ENCODE results near the gene ORC5.

The ORC5 gene

DNA sequence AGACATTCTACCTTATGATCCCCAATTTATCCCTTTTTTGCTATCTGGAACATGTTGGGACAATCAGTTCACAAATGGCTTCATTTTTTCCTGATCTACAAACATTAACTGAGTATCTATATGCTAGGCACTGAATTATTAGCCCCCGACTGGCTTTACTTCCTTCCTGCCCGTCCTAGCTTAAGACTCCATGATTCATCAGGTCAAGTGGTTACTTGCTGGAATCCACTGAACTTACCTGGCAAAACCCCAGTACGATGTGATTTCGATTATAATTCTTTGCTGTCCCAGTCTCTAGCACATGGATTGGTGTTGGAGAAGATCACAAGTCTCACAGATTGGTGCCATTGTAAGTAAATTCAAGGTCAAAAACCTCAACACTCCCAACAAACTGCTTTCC, 77.1 kb downstream of the ORC5 start:
- no peak for DNase-seq (ENCODE audit: extremely low read depth in 1 of 2, low read depth in 1 of 2)

DNA sequence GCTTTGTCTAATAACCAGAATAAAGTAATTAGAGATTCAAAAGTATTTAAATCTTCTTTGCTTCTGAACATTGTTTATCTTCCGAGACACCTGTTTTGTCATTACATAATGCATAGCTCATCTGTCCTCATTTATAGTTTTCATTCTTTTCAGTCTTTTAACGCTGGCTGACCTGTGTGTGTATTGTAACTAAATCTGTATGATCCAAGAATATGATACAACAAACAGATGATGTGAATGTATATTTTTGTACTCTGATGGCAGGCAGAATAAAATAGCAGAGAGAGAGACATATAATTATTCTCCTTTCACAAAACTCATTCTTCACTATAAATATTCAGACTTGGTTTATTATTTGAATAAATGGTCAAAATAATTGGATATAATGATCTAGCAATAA, 80.6 kb downstream of the ORC5 start:
- no peak for DNase-seq (ENCODE audit: extremely low read depth in 1 of 2, low read depth in 1 of 2)

DNA sequence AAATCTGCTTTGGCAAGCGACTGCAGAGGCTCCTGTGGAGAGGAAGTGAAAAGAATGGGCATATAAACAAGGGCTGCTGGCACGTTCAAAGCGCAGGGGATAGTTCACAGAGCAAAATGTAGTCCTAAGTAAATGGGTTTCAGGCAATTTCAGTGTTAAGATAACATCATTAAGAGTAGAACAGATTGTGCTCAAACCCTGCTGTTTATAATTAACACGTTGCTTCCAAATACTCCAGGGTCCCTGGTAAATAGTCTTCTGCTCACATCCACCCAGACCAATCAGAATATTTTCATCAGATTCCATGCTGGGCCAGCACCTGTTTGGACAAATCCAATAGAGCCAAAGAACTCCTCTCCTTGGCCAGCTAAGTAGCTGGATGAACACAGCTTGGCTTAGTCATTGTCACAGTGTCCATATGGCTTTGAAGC, 81.4 kb downstream of the ORC5 start:
- no peak for DNase-seq (ENCODE audit: extremely low read depth in 1 of 2, low read depth in 1 of 2)

DNA sequence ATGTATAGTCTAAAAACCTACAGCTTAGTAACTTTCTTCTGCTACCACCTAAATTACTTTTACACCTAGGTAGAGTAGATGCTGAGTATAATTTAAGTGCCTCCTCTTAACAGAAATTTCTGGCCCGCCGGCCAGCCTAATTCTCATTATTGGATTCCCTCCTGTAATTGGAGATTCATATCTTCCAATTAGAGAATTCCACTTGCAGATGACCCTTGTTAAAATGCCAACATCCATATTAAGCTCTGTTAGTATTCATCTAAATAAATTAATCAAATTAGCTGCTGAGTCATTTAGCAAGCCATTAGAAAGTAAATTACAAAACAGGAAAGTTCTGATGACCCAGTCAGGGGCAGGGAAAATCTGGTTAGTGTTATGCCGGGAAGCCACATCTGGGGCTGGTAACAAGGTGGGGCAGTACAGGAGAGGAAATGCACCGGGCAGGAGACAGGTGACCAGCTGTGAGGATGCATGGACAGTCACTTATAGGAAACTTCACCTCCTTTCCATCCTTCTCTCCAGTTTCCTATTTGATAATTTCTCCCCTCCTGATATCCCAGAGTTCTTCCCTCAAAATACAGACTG, 82.8 kb downstream of the ORC5 start:
- DNase-seq (ENCODE audit: extremely low read depth in 1 of 2, low read depth in 1 of 2) = no peak

DNA sequence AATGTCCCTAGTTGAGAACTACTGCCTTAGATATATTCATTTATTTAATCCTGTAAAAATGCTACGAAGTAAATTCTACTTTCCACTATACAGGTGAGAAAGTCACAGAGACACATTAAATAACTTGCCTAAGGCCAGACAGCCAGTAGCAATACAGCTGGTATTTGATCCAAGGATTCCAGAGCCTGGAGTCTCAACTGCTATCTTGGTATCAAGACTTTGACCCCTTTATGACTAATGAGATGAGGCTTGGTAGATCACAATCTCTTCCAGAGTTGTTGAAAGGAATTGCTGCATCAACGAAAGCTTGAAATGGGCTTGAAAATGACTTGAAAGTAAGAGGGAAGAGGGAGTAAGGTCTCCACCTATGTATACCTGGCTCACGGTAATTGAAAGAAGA, 83.3 kb downstream of the ORC5 start:
- no peak for DNase-seq (ENCODE audit: extremely low read depth in 1 of 2, low read depth in 1 of 2)

DNA sequence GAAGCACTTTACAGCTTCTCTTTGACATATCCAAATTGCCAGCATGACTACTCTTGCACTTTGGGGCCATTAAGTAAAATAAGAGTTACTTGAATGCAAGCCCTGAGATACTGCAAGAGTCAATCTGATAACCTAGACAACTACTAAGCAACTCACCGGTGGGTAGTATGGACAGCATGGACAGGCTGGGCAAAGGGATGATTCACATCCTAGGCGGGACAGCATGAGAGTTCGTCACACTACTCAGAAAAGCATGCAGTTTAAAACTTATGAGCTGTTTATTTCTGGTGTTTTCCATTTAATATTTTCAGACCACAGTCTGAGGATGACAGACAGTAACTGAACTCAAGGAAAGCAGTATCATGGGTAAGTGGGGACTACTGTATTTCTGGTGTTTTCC, 84.0 kb downstream of the ORC5 start:
- no peak for DNase-seq (ENCODE audit: extremely low read depth in 1 of 2, low read depth in 1 of 2)

DNA sequence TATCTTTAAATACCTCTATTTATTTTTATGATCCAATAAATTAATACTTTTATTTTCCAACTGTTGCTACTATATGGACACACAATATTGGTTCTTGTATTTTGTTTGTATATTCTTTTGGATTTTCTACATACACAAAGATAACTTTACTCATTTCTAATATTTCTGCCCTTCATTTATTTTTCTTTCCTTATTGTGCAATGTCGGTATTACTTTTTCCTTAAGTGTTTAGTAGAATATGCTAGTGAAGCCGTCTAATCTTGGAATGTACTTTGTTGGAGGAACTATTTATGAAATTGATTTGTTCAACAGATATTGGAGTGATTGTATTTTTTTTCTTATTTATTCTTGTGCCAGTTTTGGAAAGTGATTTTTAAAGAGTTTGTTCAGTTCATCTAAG, 94.0 kb downstream of the ORC5 start:
- DNase-seq (ENCODE audit: extremely low read depth in 1 of 2, low read depth in 1 of 2) = no peak

DNA sequence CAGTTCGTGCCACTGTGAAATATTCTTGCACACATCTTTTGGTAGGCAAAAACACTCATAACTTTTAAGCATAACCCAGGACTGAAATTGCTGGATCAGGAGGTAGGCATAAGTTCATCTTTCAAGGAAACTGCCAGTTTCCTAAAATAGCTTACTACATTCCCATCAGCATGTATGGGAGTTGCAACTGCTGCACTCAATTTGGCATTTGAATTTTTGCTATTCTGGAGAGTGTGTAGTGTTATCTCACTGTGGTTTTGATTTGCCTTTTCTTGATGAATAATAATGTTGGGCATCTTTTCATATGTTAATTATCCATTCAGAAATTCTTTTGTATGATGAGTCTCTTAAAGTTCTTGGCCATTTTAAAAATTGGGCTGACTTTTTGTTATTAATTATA, 95.2 kb downstream of the ORC5 start:
- no peak for DNase-seq (ENCODE audit: extremely low read depth in 1 of 2, low read depth in 1 of 2)

DNA sequence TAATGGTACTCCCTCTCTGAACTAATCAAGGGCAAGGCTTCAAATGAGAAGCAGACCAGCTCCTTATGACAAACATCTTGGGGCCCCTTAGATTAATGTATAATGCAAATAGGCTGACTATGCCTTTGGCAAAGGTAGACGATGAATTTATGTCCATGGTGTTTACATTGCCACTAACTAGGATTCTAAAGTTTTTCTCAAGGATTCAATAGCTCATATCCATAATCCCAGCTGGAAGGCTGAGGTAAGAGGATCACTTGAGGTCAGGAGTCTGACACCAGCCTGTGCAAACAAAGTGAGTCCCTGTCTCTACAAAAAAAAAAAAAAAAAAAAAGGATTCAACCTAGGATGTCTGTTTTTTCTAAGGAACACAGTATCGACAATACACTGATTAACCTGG, 96.5 kb downstream of the ORC5 start:
- no peak for DNase-seq (ENCODE audit: extremely low read depth in 1 of 2, low read depth in 1 of 2)

DNA sequence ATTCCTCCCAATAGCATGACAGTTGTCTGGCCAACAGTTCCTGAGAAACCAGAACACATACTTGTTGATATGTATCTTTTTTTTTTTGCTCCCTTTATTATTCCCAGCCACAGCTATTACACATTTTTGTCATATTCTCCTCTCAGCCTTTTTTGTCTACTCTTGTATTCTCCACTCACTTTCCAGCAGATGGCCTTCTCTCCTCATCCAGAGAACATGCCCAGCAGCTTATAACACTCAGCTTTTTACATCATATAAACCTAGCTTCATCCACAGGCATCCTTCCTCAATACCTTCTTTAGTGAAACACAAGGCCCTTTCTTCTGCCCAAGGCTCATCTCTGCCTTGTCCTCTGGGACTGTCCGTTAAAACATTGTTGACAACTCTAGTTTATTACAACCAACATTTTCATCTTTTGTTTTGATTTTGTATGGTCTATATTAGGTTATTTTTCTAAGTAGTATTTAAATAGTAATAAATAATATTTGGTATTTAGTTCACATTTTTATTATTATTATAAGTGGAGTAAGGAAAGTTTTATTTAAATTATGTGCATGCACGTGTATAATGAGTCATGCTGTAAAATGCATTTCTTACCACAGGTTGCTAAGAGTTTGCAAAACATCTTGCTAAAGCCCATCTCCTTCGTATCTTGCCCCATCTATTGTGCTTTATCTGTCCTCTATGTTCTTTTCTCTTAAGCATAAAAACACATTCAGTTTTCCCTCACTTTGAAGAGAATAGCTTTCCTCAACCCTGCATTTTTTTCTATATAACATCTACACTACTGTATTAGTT, 101.5 kb downstream of the ORC5 start:
- DNase-seq (ENCODE audit: extremely low read depth in 1 of 2, low read depth in 1 of 2) = no peak

DNA sequence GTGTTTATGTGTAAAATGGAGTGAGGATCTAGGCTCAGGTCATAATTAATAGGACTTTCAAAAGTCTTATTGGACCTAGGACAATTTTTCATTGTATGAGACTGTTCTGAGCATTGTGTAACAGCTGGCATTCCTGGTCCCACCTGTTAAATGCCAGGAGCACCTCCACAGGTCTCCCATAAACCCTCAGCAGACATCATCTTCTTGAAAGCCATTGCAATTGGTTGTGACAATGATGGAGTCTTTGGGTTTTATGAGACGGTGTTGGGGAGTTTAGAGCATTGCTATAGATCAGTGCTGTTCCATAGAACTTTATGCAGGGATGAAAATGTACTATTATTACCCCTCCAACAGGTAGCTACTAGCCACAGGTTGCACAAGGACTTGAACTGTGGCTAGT, 108.9 kb downstream of the ORC5 start:
- no peak for DNase-seq (ENCODE audit: extremely low read depth in 1 of 2, low read depth in 1 of 2)

DNA sequence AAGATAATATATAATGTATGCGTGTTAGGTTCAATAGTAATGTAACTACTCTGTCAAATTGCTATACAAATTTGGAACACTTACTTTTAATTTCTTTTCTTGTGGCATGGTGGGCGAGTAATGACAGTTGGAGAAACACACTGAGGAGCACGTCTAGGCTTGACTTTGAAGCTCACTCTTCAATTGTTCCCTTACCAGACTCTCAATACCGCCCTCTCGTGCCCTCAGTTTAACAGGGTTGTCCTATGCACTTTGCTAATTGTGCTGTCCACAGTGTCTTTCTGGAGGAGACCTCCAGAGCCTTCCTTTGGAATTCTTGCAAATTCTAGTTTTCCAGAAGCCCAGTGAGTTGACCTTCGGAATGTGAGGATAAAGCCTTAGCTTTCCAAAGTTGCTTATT, 111.1 kb downstream of the ORC5 start:
- no peak for DNase-seq (ENCODE audit: extremely low read depth in 1 of 2, low read depth in 1 of 2)

DNA sequence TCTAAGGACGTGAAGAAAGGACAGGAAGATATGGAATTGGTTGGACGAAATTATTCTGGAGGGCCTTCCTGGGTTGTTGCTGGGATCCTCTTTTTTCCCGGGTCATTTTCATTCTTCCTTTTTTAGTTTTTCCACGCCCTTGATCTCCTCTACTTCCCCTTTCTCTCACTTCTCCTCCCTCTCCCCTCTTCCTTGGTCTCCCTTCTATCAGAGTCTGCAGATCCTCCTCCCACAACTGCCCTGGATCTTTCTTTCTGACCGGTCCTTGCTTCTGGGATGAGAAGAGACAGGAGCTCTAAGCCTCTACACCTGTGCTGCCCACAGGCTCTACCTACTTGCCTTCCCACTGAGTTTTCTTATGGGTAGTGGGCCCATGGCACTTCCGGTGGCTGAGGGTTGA, 114.7 kb downstream of the ORC5 start:
- DNase-seq (ENCODE audit: extremely low read depth in 1 of 2, low read depth in 1 of 2) = no peak

DNA sequence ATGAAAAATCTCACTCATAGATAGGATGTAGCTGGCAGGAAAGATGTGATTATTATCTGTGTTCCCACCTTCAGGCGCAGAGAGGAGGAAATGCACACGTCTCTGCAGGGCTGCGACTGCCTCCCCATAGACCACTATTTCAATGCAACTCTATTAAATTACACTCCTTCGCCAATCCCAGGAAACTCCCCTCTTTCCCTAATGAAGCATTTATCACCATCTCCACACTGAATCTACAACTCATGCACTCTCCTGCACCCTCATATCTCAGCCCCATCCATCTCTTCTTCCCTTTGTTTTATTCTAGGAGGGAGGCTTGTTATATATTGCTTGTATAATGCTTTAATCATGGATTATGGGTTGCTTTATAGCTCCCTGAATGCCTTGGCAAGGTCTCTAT, 116.6 kb downstream of the ORC5 start:
- no peak for DNase-seq (ENCODE audit: extremely low read depth in 1 of 2, low read depth in 1 of 2)

DNA sequence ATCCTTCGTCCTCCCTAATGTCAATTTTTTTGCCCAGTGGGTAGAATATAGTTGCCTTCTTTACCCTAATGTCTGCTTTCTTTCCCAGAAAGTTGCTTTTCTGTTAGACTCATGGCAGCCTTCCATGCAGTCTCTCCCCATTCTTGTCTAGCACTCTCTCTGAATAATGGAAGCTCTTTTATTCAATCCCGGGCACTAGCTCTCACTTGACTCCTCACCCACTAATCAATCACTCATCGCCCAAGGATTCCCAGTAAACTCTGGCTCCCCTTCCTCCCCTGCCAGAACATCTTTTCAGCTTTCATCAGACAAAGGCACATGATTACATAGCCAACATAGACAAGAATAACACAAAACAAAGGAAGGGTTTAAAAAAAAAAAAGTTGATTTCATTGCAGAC, 118.2 kb downstream of the ORC5 start:
- no peak for DNase-seq (ENCODE audit: extremely low read depth in 1 of 2, low read depth in 1 of 2)

DNA sequence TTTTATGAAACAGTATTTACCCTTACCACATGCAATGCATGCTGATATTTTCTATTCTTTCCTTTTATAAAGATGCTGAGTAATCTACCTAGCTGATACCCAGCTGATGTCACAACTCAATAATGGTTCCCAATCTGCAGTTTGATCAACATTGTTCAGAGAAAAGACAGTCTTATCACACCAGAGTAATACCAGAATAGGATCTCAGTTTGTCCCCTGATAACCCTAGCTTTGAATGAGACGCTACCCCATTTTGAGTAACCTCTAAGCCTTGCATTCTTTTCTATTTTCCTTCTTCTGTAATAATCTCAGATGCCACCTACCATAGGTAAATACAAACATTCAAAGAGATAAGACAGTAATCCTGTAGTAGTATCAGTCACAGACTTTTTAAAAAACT, 118.8 kb downstream of the ORC5 start:
- DNase-seq (ENCODE audit: extremely low read depth in 1 of 2, low read depth in 1 of 2) = no peak
